Neural cell (in vitro differentiated cells): Measurements from ENCODE around the gene ZNF18. TPM values are rescaled to one million over a fixed set of nuclear protein-coding genes. Genes with fewer than 3 reads are reported as not detected.

Source experiments
- H2AFZ ChIP-seq: fragments of 200-600, 300-800 bp; sonication (generic), shearing (Covaris generic); 2 replicates; pipeline ENCODE4 v1.6.0; 2014; ENCODE audit warnings: low read depth, mild to moderate bottlenecking, antibody characterized with exemption, low read length, moderate library complexity
- H3F3A ChIP-seq: fragments of 200-600 bp; shearing (Covaris generic); 2 replicates; pipeline ENCODE4 v1.6.1; 2016; ENCODE audit warnings: mild to moderate bottlenecking, moderate library complexity, mixed read lengths, antibody characterized with exemption, low read length; ENCODE audit not compliant: insufficient read depth, poor library complexity, severe bottlenecking
- H3K27ac ChIP-seq: fragments of 200-600, 300-800 bp; sonication (generic), shearing (Covaris generic); 2 replicates; pipeline ENCODE4 v1.5.1; 2014; ENCODE audit warnings: mild to moderate bottlenecking, low read length, moderate library complexity
- H3K27me3 ChIP-seq: fragments of 300-800, 200-600 bp; sonication (generic), shearing (Covaris generic); 2 replicates; pipeline ENCODE4 v1.6.0; 2014; ENCODE audit warnings: mild to moderate bottlenecking, low read depth, low read length, moderate library complexity; ENCODE audit not compliant: insufficient read depth
- H3K36me3 ChIP-seq: fragments of 300-800, 200-600 bp; sonication (generic), shearing (Covaris generic); 2 replicates; pipeline ENCODE4 v1.5.1; 2014; ENCODE audit warnings: mild to moderate bottlenecking, antibody characterized with exemption, low read length, moderate library complexity; ENCODE audit not compliant: insufficient read depth
- H3K4me2 ChIP-seq: fragments of 300-800, 200-600 bp; sonication (generic), shearing (Covaris generic); 2 replicates; pipeline ENCODE4 v1.6.0; 2014; ENCODE audit warnings: mild to moderate bottlenecking, low read length
- H3K4me3 ChIP-seq: fragments of 300-800, 200-600 bp; sonication (generic), shearing (Covaris generic); 2 replicates; pipeline ENCODE4 v1.5.1; 2014; ENCODE audit warnings: mild to moderate bottlenecking, low read length, moderate library complexity
- H3K79me2 ChIP-seq: fragments of 200-600 bp; shearing (Covaris generic); replicated peaks from 2 replicates; pipeline ENCODE4 v1.6.0; 2014; ENCODE audit warnings: mild to moderate bottlenecking, low read length, moderate library complexity; ENCODE audit not compliant: insufficient read depth
- H3K9ac ChIP-seq: fragments of 300-800, 200-600 bp; sonication (generic), shearing (Covaris generic); 2 replicates; pipeline ENCODE4 v1.6.1; 2016; ENCODE audit warnings: mild to moderate bottlenecking, low read length, mixed read lengths
- H3K9me2 ChIP-seq: fragments of 200-600 bp; shearing (Covaris generic); 2 replicates; pipeline ENCODE4 v1.6.1; 2016; ENCODE audit warnings: mild to moderate bottlenecking, low read length, mixed read lengths; ENCODE audit not compliant: insufficient read depth
- H3K9me3 ChIP-seq: fragments of 200-600, 300-800 bp; sonication (generic), shearing (Covaris generic); 2 replicates; pipeline ENCODE4 v1.6.1; 2016; ENCODE audit warnings: mild to moderate bottlenecking, mixed run types, low read length, moderate library complexity, mixed read lengths
- H4K20me1 ChIP-seq: fragments of 200-600 bp; shearing (Covaris generic); 2 replicates; pipeline ENCODE4 v1.6.1; 2016; ENCODE audit warnings: mild to moderate bottlenecking, mixed run types; ENCODE audit not compliant: insufficient read depth
- CTCF ChIP-seq: fragments of 450-650 bp; IDR thresholded peaks from 2 replicates; pipeline ENCODE4 v1.5.1; 2014; ENCODE audit warnings: antibody characterized with exemption, mild to moderate bottlenecking, moderate library complexity; ENCODE audit not compliant: poor library complexity, severe bottlenecking
- EP300 ChIP-seq: fragments of 450-650 bp; conservative IDR thresholded peaks from 2 replicates; pipeline ENCODE4 v1.6.1; 2014; ENCODE audit warnings: antibody characterized with exemption, mild to moderate bottlenecking, moderate library complexity; ENCODE audit not compliant: poor library complexity, severe bottlenecking
- EZH2 ChIP-seq: fragments of 200-600, 300-800 bp; shearing (Covaris generic), sonication (generic); IDR thresholded peaks from 2 replicates; pipeline ENCODE4 v1.6.1; 2014; ENCODE audit warnings: antibody characterized with exemption, low read length, borderline replicate concordance, mild to moderate bottlenecking; ENCODE audit not compliant: insufficient read depth, poor library complexity, severe bottlenecking
- MXI1 ChIP-seq: fragments of 450-650 bp; conservative IDR thresholded peaks from 2 replicates; pipeline ENCODE4 v1.6.1; 2014; ENCODE audit warnings: antibody characterized with exemption, mild to moderate bottlenecking; ENCODE audit not compliant: poor library complexity, severe bottlenecking
- POLR2AphosphoS5 ChIP-seq: IDR thresholded peaks from 2 replicates; pipeline ENCODE4 v1.6.1; 2012
- RAD21 ChIP-seq: fragments of 450-650 bp; conservative IDR thresholded peaks from 2 replicates; pipeline ENCODE4 v1.6.1; 2014; ENCODE audit warnings: antibody characterized with exemption, mild to moderate bottlenecking, moderate library complexity
- REST ChIP-seq: IDR thresholded peaks from 2 replicates; pipeline ENCODE4 v1.6.1; 2012; ENCODE audit warnings: borderline replicate concordance
- SMC3 ChIP-seq: fragments of 450-650 bp; conservative IDR thresholded peaks from 2 replicates; pipeline ENCODE4 v1.6.1; 2014; ENCODE audit warnings: antibody characterized with exemption, mild to moderate bottlenecking, moderate library complexity; ENCODE audit not compliant: poor library complexity
- TAF1 ChIP-seq: IDR thresholded peaks from 2 replicates; pipeline ENCODE4 v1.6.1; 2012; ENCODE audit warnings: low read depth
- polyA plus RNA-seq: library from polyadenylated mRNA; depleted of rRNA; stranded (reverse); fragments of >200 nt; gene quantifications from 2 replicates; pipeline ENCODE4 v1.2.3, GENCODE V29; 2014

Gene ZNF18
- polyA plus RNA-seq, 1 donor from 2014 or later = 18.6 TPM

GRCh38 chr17:11990363-11990983 is 6.8 kb downstream of the ZNF18 start:
- Histone ChIP-seq H3K9ac (no peak overlapping the region), H2AFZ (no peak overlapping the region), H3K9me3 (no peaks in the 10 kb centered on the region), H3K79me2 (no peaks in the 10 kb centered on the region), H3K4me2 (no peak overlapping the region), H3K27me3 (no peaks in the 10 kb centered on the region), H3F3A (no peaks in the 10 kb centered on the region), H3K4me3 (no peak overlapping the region), H4K20me1 (no peaks in the 10 kb centered on the region), H3K27ac (no peak overlapping the region), H3K9me2 (no peaks in the 10 kb centered on the region), H3K36me3 (no peaks in the 10 kb centered on the region)
- TF ChIP-seq EZH2 (no peak), EP300 (no peak), MXI1 (no peak), RAD21 (no peak), POLR2AphosphoS5 (no peak), REST (no peak), CTCF (no peak), TAF1 (no peak), SMC3 (no peak)

GRCh38 chr17:11986942-11987329 is 10.3 kb downstream of the ZNF18 start:
- Histone ChIP-seq H3K36me3 (no peaks in the 10 kb centered on the region), H4K20me1 (no peaks in the 10 kb centered on the region), H2AFZ (no peak overlapping the region), H3K4me2 (no peak overlapping the region), H3K9ac (no peak overlapping the region), H3K27ac (no peak overlapping the region), H3K9me3 (no peaks in the 10 kb centered on the region), H3K79me2 (no peaks in the 10 kb centered on the region), H3K9me2 (no peaks in the 10 kb centered on the region), H3K27me3 (no peaks in the 10 kb centered on the region), H3F3A (no peaks in the 10 kb centered on the region), H3K4me3 (no peak overlapping the region)
- no peak for TF ChIP-seq POLR2AphosphoS5
- TF ChIP-seq MXI1 = no peak
- TF ChIP-seq REST = no peak
- TF ChIP-seq EP300 = no peak
- peak; percentile 81 for TF ChIP-seq CTCF
- peak; percentile 87 for TF ChIP-seq SMC3
- peak; percentile 86 for TF ChIP-seq RAD21
- no peak for TF ChIP-seq TAF1
- TF ChIP-seq EZH2 = no peak
